ENCODE data around the gene MMP25.

GRCh38 chr16:3092501-3092941, 46.2 kb downstream of the MMP25 start:
- TF ChIP-seq YY1 (IDR thresholded peaks at IDR 0.05; ENCODE audit: insufficient read depth, insufficient read length) (no peak), ZNF274 (IDR thresholded peaks at IDR 0.05; ENCODE audit: low read depth, low read length) (no peak), SUZ12 (IDR thresholded peaks at IDR 0.05; ENCODE audit: extremely low read depth, insufficient read depth, insufficient read length) (no peak)
